H9 (cell line): ENCODE results near the gene INSR. TPM values are rescaled to one million over a fixed set of nuclear protein-coding genes. Genes with fewer than 3 reads are reported as not detected.

Source experiments
- DNase-seq: peaks from one replicate; pipeline ENCODE4 v3.0.0-alpha.2; 2017
- H2AFZ ChIP-seq: one replicate; pipeline ENCODE4 v1.6.1; 2013; ENCODE audit warnings: mild to moderate bottlenecking, low read length, control low read depth, moderate library complexity
- H2AK5ac ChIP-seq: 2 replicates; pipeline ENCODE4 v1.6.1; 2013; ENCODE audit warnings: low read length, control low read depth, mixed read lengths; ENCODE audit not compliant: insufficient read length
- H2BK120ac ChIP-seq: one replicate; pipeline ENCODE4 v1.6.1; 2013; ENCODE audit warnings: low read depth, mild to moderate bottlenecking, low read length, control low read depth, inconsistent platforms; ENCODE audit not compliant: poor library complexity, severe bottlenecking
- H2BK12ac ChIP-seq: 2 replicates; pipeline ENCODE4 v1.6.1; 2013; ENCODE audit warnings: low read length, control low read depth, mixed read lengths, low read depth; ENCODE audit not compliant: insufficient read length
- H2BK15ac ChIP-seq: 2 replicates; pipeline ENCODE4 v1.6.1; 2013; ENCODE audit warnings: low read depth, low read length, control low read depth
- H2BK20ac ChIP-seq: one replicate; pipeline ENCODE4 v1.6.1; 2013; ENCODE audit warnings: low read depth, mild to moderate bottlenecking, low read length, control low read depth, inconsistent platforms; ENCODE audit not compliant: poor library complexity, severe bottlenecking
- H2BK5ac ChIP-seq: 2 replicates; pipeline ENCODE4 v1.6.1; 2013; ENCODE audit warnings: low read length, control low read depth, mixed read lengths; ENCODE audit not compliant: insufficient read length
- H3K14ac ChIP-seq: 2 replicates; pipeline ENCODE4 v1.6.1; 2013; ENCODE audit warnings: low read length, control low read depth; ENCODE audit not compliant: insufficient read depth
- H3K18ac ChIP-seq: 2 replicates; pipeline ENCODE4 v1.6.1; 2013; ENCODE audit warnings: low read depth, mild to moderate bottlenecking, mixed read lengths, low read length, control low read depth; ENCODE audit not compliant: insufficient read length
- H3K23ac ChIP-seq: 2 replicates; pipeline ENCODE4 v1.6.1; 2013; ENCODE audit warnings: low read length, control low read depth, mixed read lengths, low read depth; ENCODE audit not compliant: insufficient read length
- H3K23me2 ChIP-seq: 2 replicates; pipeline ENCODE4 v1.6.1; 2013; ENCODE audit warnings: low read depth, mild to moderate bottlenecking, mixed read lengths, low read length, control low read depth; ENCODE audit not compliant: insufficient read length, poor library complexity, severe bottlenecking
- H3K27ac ChIP-seq: 2 replicates; pipeline ENCODE4 v1.5.1; 2013; ENCODE audit warnings: low read length, control low read depth, mixed read lengths, low read depth; ENCODE audit not compliant: insufficient read length
- H3K27me3 ChIP-seq: 2 replicates; pipeline ENCODE4 v1.6.1; 2013; ENCODE audit warnings: low read length, control low read depth, inconsistent platforms; ENCODE audit not compliant: insufficient read depth
- H3K4ac ChIP-seq: 2 replicates; pipeline ENCODE4 v1.6.1; 2013; ENCODE audit warnings: low read depth, mild to moderate bottlenecking, control low read depth, inconsistent platforms, low read length, moderate library complexity
- H3K4me1 ChIP-seq: 2 replicates; pipeline ENCODE4 v1.6.1; 2013; ENCODE audit warnings: low read length, control low read depth, inconsistent platforms; ENCODE audit not compliant: insufficient read depth
- H3K4me2 ChIP-seq: 2 replicates; pipeline ENCODE4 v1.6.1; 2013; ENCODE audit warnings: low read length, control low read depth, mixed read lengths; ENCODE audit not compliant: insufficient read length, insufficient read depth
- H3K56ac ChIP-seq: 2 replicates; pipeline ENCODE4 v1.6.1; 2013; ENCODE audit warnings: low read depth, mild to moderate bottlenecking, mixed read lengths, low read length, control low read depth; ENCODE audit not compliant: insufficient read length
- H3K79me1 ChIP-seq: 2 replicates; pipeline ENCODE4 v1.6.1; 2013; ENCODE audit warnings: low read depth, mild to moderate bottlenecking, moderate library complexity, low read length, control low read depth, inconsistent platforms; ENCODE audit not compliant: insufficient read depth, poor library complexity, severe bottlenecking
- H3K79me2 ChIP-seq: 2 replicates; pipeline ENCODE4 v1.6.1; 2013; ENCODE audit warnings: low read length, control low read depth, inconsistent platforms; ENCODE audit not compliant: insufficient read depth
- H3K9ac ChIP-seq: 2 replicates; pipeline ENCODE4 v1.6.1; 2013; ENCODE audit warnings: low read length, control low read depth, mixed read lengths; ENCODE audit not compliant: insufficient read length; ENCODE audit errors: extremely low read depth
- H3K9me3 ChIP-seq: one replicate; pipeline ENCODE4 v1.6.1; 2013; ENCODE audit warnings: low read depth, low read length, inconsistent platforms; ENCODE audit not compliant: control insufficient read depth
- H3T11ph ChIP-seq: one replicate; pipeline ENCODE4 v1.6.1; 2013; ENCODE audit warnings: mild to moderate bottlenecking, low read length, control low read depth, inconsistent platforms
- H4K20me1 ChIP-seq: one replicate; pipeline ENCODE4 v1.6.1; 2013; ENCODE audit not compliant: control insufficient read depth, insufficient read length, insufficient read depth
- H4K5ac ChIP-seq: 2 replicates; pipeline ENCODE4 v1.6.1; 2013; ENCODE audit warnings: low read depth, mild to moderate bottlenecking, mixed read lengths, low read length, control low read depth; ENCODE audit not compliant: insufficient read length
- H4K8ac ChIP-seq: replicated peaks from 2 replicates; pipeline ENCODE4 v1.6.1; 2013; ENCODE audit warnings: low read length, control low read depth, mixed read lengths, low read depth; ENCODE audit not compliant: insufficient read length
- H4K91ac ChIP-seq: 2 replicates; pipeline ENCODE4 v1.6.1; 2013; ENCODE audit warnings: low read depth, mild to moderate bottlenecking, moderate library complexity, mixed read lengths, low read length, control low read depth; ENCODE audit not compliant: insufficient read length
- H3K27ac Mint-ChIP-seq, 3 experiments: 2 replicates in 2 of 3; 3 replicates in 1 of 3; pipeline ENCODE4 v1.8.0; 2020 to 2021; ENCODE audit warnings: mixed read lengths in 3 of 3, mild to moderate bottlenecking in 1 of 3, moderate library complexity in 1 of 3
- H3K27me3 Mint-ChIP-seq: 2 replicates; pipeline ENCODE4 v1.8.0; 2021; ENCODE audit warnings: low read depth, mild to moderate bottlenecking, moderate library complexity, mixed read lengths
- H3K36me3 Mint-ChIP-seq, 3 experiments: 2 replicates in 2 of 3; 3 replicates in 1 of 3; pipeline ENCODE4 v1.8.0; 2020 to 2021; ENCODE audit warnings: low read depth in 3 of 3, mixed read lengths in 3 of 3; ENCODE audit not compliant: insufficient read depth in 1 of 3
- H3K4me1 Mint-ChIP-seq, 2 experiments: 2 replicates each; pipeline ENCODE4 v1.8.0; 2020; ENCODE audit warnings: mixed read lengths in 2 of 2
- H3K4me3 Mint-ChIP-seq, 2 experiments: 2 replicates in 1 of 2; 3 replicates in 1 of 2; pipeline ENCODE4 v1.8.0; 2020 to 2021; ENCODE audit warnings: mild to moderate bottlenecking in 2 of 2, mixed read lengths in 2 of 2, moderate library complexity in 1 of 2
- H3K9me3 Mint-ChIP-seq, 2 experiments: 2 replicates in 1 of 2; 3 replicates in 1 of 2; pipeline ENCODE4 v1.8.0; 2020; ENCODE audit warnings: mild to moderate bottlenecking in 2 of 2, mixed read lengths in 2 of 2, moderate library complexity in 1 of 2
- WGBS: extraction: QIAGEN DNeasy Blood & Tissue Kit; methylation state at CpG from one replicate; pipeline ENCODE4 v1.1.7; 2013; ENCODE audit warnings: missing lambda C conversion rate, low lambda C conversion rate, mixed read lengths; ENCODE audit not compliant: insufficient read length; ENCODE audit errors: extremely low coverage; 5-methylcytosine and 5-hydroxymethylcytosine counted together
- total RNA-seq: library from RNA; stranded (reverse); gene quantifications from 2 replicates; pipeline ENCODE4 v1.2.1, GENCODE V29; 2021
- TF ChIP-seq, protein P1 (sequence below): fragments of 200-600 bp; sonication (generic); conservative IDR thresholded peaks from 3 replicates; pipeline ENCODE4 v1.8.0; 2021; ENCODE audit warnings: antibody characterized with exemption, mild to moderate bottlenecking

The INSR gene
- total RNA-seq, 1 experiment from 2014 or later, result 39.8 TPM

DNA sequence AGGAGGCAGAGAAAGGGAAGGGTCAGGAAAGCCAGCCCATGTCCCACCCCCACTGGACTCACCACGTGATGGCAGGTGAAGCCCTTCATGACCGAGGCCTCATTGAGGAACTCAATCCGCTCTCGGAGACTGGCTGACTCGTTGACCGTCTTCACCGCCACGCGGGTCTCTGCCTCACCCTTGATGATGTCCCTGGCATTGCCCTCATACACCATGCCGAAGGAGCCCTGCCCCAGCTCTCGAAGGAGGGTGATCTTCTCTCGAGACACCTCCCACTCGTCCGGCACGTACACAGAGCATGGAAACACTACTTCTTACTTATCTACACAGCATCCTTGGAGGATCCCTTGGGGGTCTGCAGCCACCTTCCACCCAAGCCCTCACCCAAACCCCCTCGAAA, 169.0 kb downstream of the INSR start:
- Histone ChIP-seq H2BK120ac (no peak overlapping the region), H2BK12ac (no peak overlapping the region), H3K27me3 (no peaks in the 10 kb centered on the region), H4K5ac (no peak overlapping the region), H4K91ac (no peak overlapping the region), H3K79me2 (no peaks in the 10 kb centered on the region), H4K20me1 (peaks cover 2% of the 10 kb centered on the region), H3K79me1 (no peaks in the 10 kb centered on the region), H3K23me2 (no peaks in the 10 kb centered on the region), H3K9me3 (peaks cover 17% of the 10 kb centered on the region), H3K23ac (no peak overlapping the region), H3K18ac (no peak overlapping the region), H3K4ac (no peak overlapping the region), H3K4me2 (no peak overlapping the region), H2AK5ac (no peak overlapping the region), H3K4me1 (no peaks in the 10 kb centered on the region), H2AFZ (no peak overlapping the region), H3K9ac (no peak overlapping the region), H3K14ac (no peak overlapping the region), H3T11ph (no peak overlapping the region), H4K8ac (no peak overlapping the region), H2BK5ac (no peak overlapping the region), H3K56ac (no peak overlapping the region), H2BK20ac (no peak overlapping the region), H2BK15ac (no peak overlapping the region), H3K27ac (no peak overlapping the region)
- H3K4me3 Mint-ChIP-seq, result no peak overlapping the region
- DNase-seq, result no peak
- peaks cover 62 to 83% (median 71%) of the 10 kb centered on the region in 3 experiments for H3K36me3 Mint-ChIP-seq
- TF ChIP-seq, protein P1, sequence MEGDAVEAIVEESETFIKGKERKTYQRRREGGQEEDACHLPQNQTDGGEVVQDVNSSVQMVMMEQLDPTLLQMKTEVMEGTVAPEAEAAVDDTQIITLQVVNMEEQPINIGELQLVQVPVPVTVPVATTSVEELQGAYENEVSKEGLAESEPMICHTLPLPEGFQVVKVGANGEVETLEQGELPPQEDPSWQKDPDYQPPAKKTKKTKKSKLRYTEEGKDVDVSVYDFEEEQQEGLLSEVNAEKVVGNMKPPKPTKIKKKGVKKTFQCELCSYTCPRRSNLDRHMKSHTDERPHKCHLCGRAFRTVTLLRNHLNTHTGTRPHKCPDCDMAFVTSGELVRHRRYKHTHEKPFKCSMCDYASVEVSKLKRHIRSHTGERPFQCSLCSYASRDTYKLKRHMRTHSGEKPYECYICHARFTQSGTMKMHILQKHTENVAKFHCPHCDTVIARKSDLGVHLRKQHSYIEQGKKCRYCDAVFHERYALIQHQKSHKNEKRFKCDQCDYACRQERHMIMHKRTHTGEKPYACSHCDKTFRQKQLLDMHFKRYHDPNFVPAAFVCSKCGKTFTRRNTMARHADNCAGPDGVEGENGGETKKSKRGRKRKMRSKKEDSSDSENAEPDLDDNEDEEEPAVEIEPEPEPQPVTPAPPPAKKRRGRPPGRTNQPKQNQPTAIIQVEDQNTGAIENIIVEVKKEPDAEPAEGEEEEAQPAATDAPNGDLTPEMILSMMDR, result no peak
- H3K27me3 Mint-ChIP-seq, result no peaks in the 10 kb centered on the region
- H3K9me3 Mint-ChIP-seq, result peaks cover 24 to 26% of the 10 kb centered on the region in 2 experiments
- WGBS, result no CpG with 5 or more reads among the region's 16 CpGs
- H3K4me1 Mint-ChIP-seq, result no peaks in the 10 kb centered on the region
- H3K27ac Mint-ChIP-seq, result no peak overlapping the region
